NOMO-1 treated with DMSO at 0.1 percent for 48 hours (cell line): ENCODE measurements around the gene SND1.
A peak's percentile ranks its signal among the peaks of the same experiment; 100 is the strongest.
"Not testable (repeated sequence)": the region's sequence is repeated elsewhere in the genome, so short reads cannot be mapped to it uniquely, and the experiment has no call there.

Experiments
- DNase-seq: peaks from one replicate; lab custom pipeline; 2025; ENCODE audit not compliant: unreplicated experiment; lab: John Stamatoyannopoulos, UW

SND1 gene

DNA sequence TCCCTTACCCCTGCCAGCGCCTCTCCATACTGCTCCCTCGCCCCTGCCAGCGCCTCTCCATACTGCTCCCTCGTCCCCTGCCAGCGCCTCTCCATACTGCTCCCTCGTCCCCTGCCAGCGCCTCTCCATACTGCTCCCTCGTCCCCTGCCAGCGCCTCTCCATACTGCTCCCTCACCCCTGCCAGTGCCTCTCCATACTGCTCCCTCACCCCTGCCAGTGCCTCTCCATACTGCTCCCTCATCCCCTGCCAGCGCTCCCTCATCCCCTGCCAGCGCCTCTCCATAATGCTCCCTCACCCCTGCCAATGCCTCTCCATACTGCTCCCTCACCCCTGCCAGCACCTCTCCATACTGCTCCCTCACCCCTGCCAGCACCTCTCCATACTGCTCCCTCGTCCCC is 455.5 kb downstream of the SND1 start:
- DNase-seq, result not testable (repeated sequence)

DNA sequence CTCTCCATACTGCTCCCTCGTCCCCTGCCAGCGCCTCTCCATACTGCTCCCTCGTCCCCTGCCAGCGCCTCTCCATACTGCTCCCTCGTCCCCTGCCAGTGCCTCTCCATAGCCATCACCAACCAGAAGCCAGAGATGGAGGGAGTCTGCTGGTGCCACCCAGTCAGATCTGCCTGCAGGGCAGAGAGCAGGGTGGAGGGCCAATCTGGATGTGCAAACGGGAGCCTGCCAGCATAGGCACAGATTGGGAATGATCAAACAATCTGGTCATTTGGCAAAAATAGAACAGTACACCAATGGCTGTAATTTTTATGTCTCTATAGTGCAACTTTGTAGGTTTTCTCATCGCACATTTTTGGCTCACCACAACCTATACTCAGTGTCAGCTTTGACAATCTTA is 456.1 kb downstream of the SND1 start:
- DNase-seq, result no peak

DNA sequence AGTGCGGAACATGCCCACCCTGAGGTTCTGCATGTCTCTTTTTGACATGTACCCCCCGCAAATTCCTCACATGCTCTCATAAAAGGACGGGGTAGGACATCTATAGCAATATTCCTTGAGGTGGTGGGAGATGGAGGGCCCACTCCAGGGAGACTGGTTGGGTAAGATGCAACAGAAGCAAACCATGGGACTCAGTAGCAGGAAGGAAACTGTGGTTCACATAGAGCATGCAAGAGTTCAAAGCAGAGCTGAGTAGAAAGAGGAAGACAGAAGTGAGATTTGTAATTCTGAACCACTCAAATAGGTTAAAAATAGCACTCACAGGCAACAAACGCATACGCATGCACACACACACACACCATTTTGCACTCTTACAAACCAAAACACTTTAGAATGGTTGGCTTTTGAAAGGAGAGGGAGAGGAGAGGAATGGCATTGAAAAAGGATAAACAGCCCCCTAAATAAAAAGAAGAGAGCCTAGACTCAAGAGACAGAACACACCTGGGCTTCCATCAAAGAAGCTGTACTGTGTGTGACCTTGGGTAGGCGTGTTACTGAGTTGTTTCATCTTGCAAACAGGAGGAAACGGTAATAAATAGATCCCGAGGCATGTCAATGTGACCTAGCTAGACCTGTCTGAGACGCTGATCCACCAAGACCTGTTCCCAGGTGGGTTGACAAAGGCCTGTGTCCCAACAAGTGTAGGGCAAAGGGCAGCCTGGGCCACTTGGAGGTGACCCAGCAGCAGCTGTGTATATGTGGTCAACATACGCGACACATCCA is 456.8 kb downstream of the SND1 start:
- DNase-seq, result peak; percentile 86

DNA sequence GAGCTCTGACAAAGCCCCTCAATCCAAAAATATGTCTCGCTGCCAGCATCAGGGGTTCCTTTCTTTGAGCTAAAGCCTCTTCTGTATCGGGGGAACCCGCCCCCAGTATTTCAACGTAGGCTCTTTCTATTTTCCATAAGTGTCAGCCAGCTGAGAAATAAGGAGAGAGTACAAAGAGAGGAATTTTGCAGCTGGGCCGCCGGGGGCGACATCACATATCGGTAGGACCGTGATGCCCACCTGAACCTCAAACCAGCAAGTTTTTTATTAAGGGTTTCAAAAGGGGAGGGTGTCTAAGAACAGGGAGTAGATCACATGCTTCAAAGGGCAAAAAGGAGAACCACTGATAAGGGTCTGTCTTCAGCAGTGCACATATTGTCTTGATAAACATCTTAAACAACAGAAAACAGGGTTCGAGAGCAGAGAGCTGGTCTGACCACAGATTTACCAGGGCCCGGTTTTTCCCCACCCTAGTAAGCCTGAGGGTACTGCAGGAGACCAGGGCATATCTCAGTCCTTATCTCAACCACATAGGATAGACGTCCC is 457.5 kb downstream of the SND1 start:
- DNase-seq, result not testable (repeated sequence)

DNA sequence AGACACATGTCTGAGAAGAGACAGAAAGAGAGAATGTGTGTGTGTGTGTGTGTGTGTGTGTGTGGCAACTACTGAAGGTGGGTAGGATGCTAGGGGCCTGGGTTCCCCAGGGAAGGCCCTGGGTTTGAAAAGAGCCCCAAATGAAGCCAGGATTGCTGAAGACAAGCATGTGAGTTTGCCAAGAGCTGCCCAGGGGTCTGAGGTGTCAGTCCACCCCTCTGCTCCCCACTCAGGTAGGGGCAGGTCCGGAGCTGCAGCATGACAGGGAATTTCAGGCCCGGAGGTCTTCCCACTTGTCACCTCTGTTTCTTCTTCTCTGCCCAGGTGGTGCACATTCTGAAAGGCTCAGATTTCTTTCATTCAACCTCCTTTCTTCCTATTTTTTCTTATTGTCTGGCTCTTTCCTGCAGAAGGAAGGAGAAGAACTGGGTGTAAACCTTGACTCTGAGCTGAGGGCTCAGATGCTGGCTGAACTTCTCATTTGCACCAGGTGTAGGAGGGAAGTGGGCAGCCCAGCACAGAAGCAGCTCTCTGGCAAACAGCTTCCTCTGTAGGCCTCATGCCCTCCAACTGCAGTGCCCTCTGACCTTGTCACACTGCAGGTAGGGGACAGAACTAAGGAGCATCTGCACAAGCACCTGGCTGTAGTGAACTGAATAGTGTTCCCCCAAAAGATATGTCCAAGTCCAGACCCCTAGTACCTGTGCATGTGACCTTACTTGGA is 458.8 kb downstream of the SND1 start:
- DNase-seq, result no peak

DNA sequence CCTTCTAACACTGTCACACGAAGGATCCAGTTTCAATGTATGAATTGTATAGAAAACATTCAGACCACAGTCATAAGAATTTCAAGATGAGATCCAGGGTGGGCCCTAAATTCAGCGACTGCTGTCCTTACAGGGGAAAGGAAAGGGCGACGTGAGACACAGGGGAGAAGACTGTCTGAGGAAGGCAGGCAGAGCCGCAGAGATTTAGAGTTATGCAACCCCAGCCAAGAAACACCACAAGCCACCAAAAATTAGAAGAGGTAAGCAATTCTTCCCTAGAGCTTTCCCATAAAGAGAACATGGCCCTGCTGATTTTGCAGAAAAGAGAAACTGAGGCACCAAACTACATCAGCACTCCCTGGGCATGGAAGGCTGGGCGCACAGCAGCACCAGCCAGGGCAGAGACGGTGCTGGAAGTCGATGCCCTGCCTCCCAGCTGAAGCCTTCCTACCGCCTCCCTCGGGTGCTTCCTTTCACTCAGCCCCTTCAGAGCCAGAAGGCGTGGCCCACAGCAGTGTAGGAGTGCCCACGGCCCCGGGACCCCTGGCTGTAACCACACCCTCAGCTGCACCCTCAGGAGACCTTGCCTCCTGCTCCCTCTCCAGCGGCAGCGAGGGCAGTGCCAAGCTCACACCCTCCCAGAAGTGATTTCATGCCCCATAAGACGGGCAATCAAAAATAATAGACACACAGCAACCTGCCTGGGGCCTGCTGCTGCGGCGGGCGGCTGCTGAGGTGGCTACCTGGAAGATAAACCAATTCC is 460.2 kb downstream of the SND1 start:
- DNase-seq, result no peak

DNA sequence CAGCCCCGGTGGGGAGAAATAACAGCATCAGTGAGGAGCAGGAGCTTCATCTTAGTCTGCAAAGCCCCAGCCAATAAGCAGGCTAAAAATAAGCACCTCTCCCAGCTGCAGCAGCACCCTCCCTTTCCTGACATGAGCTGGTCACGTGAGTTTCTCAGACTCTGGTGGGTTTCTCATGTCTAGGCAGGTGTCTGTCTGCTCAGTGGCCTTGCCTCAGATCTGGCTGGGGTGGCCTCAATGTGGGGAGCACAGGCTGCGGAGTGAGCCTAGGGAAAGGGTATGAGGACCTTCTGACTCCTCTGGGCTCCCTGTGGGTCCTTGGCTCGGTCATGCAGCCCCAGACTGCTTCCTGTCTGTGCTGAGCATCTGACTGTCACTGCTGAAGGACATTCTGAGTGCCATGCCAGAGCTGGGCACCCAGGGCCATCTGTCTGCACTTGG is 460.8 kb downstream of the SND1 start:
- no peak for DNase-seq

DNA sequence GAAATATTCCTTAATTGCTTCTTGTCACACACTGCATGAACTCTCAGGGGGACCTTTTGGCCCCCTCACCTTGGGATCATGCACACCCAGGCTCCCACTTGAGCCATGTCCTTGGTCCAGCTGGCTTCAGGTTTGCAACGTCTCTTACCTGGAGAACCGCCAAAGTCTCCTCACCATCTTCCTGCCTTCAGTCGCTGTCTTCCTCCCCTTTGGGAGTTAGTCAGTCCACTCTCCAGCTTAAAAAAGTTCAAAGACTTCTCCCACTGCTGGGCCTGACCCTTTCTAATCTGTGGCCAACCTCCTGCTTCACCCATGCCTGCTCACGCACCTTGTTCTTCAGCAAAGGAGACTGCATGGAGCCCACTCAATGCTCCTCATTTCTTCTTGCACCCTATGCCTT is 461.8 kb downstream of the SND1 start:
- no peak for DNase-seq

DNA sequence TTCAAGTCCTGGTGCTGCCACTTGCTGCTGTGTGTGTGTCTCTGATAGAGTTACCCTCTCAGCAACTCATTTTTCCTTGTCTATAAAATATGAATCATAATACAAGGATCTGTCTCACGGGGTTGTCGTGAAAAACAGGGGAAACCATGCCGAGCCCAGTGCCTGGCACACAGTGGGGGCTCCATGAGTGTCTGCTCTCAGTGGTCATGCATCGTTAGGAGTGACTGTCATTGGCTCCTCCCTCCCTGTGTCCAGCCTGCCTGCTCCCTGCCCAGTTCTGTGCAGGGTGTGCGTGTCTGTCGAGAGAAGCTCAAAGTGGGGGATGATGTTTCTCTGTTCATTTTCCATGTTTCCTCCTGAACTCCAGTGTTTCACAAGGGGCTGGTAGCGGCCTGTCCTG is 462.8 kb downstream of the SND1 start:
- DNase-seq, result no peak

DNA sequence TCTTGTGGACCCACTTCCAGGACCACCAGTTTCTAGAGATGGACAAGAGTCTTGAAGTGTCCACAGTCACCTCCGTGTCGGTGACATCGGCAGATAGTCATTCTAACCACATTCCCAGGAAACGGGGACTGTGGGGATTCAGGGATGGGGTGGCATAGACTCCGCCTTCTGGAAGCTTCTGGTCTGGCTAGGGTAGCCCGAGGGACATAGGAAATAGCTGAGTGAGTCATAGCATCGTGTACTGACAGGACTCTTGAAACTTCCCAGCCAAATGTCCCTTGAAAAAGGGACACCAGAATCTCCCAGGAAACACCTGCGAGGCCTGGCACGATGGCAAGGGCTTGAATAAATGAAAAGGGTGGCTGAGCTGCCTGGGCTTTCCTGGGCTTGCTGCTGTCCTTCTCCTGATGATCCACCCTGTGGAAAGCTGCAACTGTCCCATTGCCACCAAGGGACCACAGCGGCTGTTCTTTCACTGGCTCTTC is 463.4 kb downstream of the SND1 start:
- DNase-seq, result no peak

DNA sequence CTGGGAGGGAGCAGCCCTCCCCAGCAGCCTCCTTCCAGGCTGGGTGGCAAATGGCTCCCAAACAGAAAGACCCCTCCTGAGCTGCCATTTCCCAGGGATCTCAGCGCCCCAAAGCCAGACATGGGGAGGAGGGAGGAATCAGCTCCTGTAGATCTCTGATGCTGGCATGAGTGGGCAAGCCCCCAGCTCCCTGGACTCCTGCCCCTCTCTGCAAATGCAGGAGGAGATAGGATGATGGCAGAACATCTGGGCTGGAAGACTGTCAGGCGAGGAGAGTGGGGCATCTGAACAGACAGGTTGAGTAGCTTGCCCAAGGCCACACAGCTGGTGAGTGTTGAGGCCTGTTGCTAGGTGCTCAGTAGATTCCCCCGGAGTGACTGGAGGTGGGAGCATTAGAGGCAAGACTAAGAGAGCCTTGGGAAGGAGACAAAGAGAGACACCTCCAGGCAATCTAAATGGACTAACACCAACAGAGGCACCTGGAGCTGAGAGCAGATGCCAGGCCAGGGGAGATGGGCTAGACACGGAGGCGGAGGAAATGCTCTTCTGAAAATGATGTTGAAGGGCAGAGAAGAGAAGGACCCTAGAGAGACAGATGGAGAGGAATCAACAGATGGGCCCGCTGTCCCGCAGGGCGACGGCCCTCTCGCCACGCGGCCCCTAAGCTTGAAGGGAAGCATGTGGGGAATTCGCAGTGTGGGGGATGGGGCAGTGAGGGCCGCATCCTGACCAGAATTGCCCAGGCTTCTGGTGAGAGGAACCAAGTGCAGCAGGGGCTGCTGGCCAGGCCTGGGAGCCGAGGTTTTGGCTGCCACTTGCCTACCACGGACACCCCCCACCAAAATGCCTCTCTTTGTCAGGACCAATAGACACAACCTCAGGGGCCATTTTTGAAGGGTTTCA is 464.1 kb downstream of the SND1 start:
- DNase-seq, result no peak

DNA sequence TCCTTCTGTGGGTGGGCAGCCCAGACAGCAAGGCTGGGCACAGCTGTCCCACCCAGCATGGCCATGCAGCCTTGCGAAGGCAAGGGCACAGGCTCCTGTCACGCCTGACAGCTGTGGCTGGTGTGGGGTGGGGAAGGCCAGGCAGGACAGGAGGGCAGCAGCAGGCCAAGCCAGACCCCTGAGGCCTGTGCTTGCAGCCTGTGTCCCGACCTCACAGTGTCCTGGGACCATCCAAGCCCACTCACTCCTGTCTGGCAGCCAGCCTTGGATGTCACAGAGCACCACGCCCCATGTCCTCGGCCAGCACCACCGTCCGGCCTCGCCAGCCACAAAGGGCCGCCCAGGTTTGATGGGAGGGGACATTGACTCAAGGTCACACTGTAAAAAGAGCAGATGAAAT is 464.7 kb downstream of the SND1 start:
- DNase-seq, result no peak

DNA sequence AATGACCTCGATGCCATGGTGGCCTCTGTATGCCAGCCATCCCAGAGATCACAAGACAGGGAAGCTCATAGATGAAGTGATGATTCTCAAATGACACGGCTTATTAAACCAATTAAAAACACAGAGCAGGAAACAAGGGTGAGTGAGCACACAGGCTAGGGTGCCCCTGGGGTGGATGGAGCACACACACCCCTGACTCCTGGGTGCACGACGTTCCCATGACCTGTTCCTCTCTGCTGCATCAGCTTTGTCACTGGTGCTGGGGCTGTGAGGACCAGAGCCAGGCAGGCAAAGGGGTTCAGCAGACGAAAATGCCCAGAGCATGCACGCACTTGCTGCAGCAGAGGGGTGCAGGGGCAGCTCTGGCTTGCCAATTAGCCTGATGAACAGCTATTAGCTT is 465.7 kb downstream of the SND1 start:
- no peak for DNase-seq

DNA sequence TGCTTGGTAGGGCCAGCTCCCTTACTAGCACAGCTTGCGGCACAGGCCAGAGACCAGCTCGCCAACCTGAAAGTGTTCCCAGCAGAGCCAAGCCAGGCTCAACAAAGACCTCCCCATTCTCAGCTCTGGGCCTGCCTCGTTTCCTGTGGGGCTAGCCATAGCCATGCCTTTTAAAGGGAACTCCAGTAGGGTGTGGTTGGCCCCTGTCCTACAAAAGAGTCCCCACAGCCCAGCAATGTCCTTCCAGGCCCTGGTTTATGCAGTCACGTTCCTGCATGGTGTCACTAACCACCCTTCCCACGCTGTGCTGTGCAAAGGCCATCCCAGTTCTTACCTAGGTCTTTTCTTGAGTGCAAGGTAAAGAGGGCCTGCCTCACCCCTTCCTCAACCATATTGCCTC is 467.0 kb downstream of the SND1 start:
- DNase-seq, result no peak

DNA sequence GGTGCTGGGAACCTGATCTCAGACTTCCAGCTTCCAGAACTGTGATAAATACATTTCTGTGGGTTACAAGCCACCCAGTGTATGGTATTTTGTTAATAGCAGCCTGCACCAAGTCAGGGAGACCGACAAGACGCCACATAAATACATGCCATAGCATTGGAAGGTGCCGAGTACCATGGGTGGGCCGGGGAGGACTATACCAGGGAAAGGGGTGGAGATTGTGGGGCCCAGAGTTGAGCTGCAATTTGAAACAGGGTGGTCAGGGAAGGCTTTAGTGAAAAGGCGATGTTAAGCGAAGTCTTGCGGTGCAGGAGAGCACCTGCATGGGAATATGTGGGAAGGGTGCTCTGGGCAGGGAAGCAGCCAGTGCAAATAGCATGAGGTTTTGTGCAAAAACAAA is 468.1 kb downstream of the SND1 start:
- no peak for DNase-seq

DNA sequence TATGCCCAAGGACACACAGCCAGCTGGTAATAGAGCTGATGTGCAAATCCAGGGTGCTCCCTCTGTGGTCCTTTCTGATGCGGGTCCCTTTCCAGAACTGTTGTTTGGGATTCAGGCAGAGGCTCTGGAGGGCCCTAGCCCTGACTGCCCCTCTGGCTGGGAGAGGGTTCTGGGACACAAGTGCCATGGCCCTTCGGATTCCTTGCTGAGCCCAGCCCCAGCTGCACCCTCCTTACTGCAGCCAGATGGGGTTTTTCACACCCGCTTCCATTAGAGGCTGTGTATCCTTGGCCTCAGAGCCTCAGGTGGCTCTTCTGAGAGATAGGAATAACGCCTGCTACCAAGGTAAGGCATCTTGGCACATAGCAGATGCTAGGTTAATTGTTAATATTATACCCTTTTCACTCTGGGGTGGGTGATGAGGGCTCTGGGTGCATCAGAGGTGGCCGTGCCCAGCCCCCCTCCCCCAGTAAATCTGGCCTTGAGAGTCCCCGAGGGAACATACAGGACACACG is 469.0 kb downstream of the SND1 start:
- no peak for DNase-seq

DNA sequence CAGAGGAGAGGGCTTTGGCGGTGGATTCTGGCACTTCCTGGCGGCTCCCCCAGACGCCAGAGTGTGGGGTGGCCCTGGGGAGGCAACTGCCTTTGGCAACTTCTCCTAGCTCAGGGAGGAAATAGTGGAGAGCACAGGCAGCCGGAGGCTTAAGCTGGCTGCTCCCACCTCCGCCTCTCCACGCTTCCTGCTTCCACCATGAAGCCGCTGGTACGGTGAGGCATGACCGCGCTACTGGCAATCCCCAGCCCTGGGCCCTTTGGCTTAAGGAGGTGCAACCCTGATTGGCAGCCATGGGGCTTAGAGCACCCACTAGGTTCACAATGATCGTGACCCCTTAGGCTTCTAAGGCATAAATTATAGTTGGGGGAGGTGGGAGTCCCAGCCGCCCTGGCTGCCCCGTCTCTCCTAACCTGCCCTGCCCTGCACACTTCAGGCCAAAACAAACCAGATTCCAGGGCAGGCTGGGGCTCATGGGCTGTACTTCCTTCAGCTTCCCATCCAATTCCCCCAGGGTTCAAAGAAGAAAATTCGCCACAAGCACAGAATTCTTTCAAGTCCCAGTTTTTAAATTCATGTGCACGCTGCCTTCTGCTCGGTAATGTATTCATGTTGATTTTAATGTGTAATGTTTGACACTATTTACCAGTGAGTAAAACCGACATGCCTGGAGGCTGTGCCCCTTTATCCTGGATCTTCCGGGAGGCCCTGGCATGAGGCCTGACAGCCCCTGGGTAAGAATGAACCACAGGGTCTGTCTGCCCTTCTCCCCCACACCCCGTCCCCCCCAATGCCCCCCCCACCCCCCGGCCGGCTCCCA is 469.9 kb downstream of the SND1 start:
- no peak for DNase-seq

DNA sequence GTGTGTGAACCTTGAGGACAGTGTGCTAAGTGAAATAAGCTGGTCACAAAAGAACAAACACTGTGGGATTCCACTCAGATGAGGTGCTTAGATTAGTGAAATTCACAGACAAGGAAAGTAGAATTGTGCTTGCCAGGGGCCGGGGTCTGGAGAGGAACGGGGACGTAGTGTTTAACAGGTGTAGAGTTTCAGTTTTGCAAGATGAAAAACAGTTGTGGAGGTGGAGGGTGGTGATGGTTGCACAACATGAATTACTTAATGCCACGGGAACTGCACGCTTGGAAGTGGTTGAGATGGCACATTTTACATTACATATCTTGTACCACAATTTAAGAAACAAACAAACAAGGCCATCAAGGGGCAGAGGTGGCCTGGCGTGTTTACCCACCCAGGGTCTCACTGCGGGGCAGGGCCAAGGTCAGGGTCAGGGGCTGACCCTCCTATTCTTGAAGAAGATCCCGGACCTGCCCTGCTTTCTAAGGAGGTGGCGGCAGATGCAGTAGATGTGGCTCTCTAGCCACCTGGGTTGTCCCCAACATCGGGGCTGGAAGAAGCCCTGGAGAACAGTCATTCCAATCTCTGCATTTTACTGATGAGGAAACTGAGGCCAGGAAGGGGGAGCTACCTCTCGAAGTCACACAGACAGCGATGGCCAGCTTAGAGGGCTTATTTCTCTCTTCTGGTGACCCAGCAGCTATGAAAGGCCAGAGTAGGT is 470.7 kb downstream of the SND1 start:
- peak; percentile 35 for DNase-seq
